Adipocyte (in vitro differentiated cells): ENCODE measurements around the gene ZFHX3.

Experiments used
- DNase-seq: peaks from one replicate; pipeline ENCODE4 v3.0.0-alpha.2; 2015; ENCODE audit warnings: low read depth
- H3K27me3 ChIP-seq: replicated peaks from 2 replicates; pipeline ENCODE4 v1.7.0; 2013; ENCODE audit warnings: mild to moderate bottlenecking, low read length, moderate library complexity; ENCODE audit not compliant: control insufficient read depth, insufficient read depth
- H3K36me3 ChIP-seq: 2 replicates; pipeline ENCODE4 v1.7.0; 2013; ENCODE audit warnings: low read length, mild to moderate bottlenecking, moderate library complexity; ENCODE audit not compliant: control insufficient read depth, insufficient read depth, severe bottlenecking
- H3K4me1 ChIP-seq: 2 replicates; pipeline ENCODE4 v1.7.0; 2013; ENCODE audit warnings: mild to moderate bottlenecking, low read length, moderate library complexity; ENCODE audit not compliant: control insufficient read depth, insufficient read depth
- H3K4me3 ChIP-seq: 2 replicates; pipeline ENCODE4 v1.7.0; 2013; ENCODE audit warnings: mild to moderate bottlenecking, low read length, moderate library complexity
- H3K9ac ChIP-seq: 2 replicates; pipeline ENCODE4 v1.7.0; 2013; ENCODE audit warnings: mild to moderate bottlenecking, low read length, moderate library complexity
- H3K9me3 ChIP-seq: 2 replicates; pipeline ENCODE4 v1.7.0; 2013; ENCODE audit warnings: mild to moderate bottlenecking, low read length, moderate library complexity; ENCODE audit not compliant: control insufficient read depth

The ZFHX3 gene

GRCh38 chr16:72894293-72895151 lies 153.4 kb downstream of the ZFHX3 start:
- Histone ChIP-seq H3K36me3 (peaks cover 3% of the 10 kb centered on the region), H3K9me3 (no peaks in the 10 kb centered on the region), H3K4me3 (no peak overlapping the region), H3K9ac (no peak overlapping the region), H3K27me3 (no peaks in the 10 kb centered on the region), H3K4me1 (peaks cover 18% of the 10 kb centered on the region)
- peak; percentile 70 for DNase-seq

- no peaks in the 10 kb centered on the region for H3K9me3 ChIP-seq
- no peak overlapping the region for H3K4me3 ChIP-seq
- DNase-seq = no peak
- no peaks in the 10 kb centered on the region for H3K27me3 ChIP-seq
- peaks cover 26% of the 10 kb centered on the region for H3K36me3 ChIP-seq
- peaks cover 18% of the 10 kb centered on the region for H3K4me1 ChIP-seq
- no peak overlapping the region for H3K9ac ChIP-seq
These were observed 156.4 kb downstream of the ZFHX3 start for GRCh38 chr16:72891291-72892227.

GRCh38 chr16:72890587-72890986 lies 157.3 kb downstream of the ZFHX3 start:
- DNase-seq = no peak
- Histone ChIP-seq H3K4me3 (no peak overlapping the region), H3K36me3 (peaks cover 36% of the 10 kb centered on the region), H3K9ac (no peak overlapping the region), H3K9me3 (no peaks in the 10 kb centered on the region), H3K4me1 (peaks cover 11% of the 10 kb centered on the region), H3K27me3 (no peaks in the 10 kb centered on the region)

GRCh38 chr16:72889616-72890582 lies 158.0 kb downstream of the ZFHX3 start:
- Histone ChIP-seq H3K4me3 (no peak overlapping the region), H3K4me1 (peaks cover 9% of the 10 kb centered on the region), H3K9me3 (no peaks in the 10 kb centered on the region), H3K27me3 (no peaks in the 10 kb centered on the region), H3K36me3 (peaks cover 39% of the 10 kb centered on the region), H3K9ac (no peak overlapping the region)
- no peak for DNase-seq

GRCh38 chr16:72887537-72887936 lies 160.4 kb downstream of the ZFHX3 start:
- H3K4me1 ChIP-seq = peaks cover 10% of the 10 kb centered on the region
- DNase-seq = no peak
- no peak overlapping the region for H3K4me3 ChIP-seq
- H3K9ac ChIP-seq = no peak overlapping the region
- peaks cover 39% of the 10 kb centered on the region for H3K36me3 ChIP-seq
- H3K27me3 ChIP-seq = no peaks in the 10 kb centered on the region
- no peaks in the 10 kb centered on the region for H3K9me3 ChIP-seq

DNA sequence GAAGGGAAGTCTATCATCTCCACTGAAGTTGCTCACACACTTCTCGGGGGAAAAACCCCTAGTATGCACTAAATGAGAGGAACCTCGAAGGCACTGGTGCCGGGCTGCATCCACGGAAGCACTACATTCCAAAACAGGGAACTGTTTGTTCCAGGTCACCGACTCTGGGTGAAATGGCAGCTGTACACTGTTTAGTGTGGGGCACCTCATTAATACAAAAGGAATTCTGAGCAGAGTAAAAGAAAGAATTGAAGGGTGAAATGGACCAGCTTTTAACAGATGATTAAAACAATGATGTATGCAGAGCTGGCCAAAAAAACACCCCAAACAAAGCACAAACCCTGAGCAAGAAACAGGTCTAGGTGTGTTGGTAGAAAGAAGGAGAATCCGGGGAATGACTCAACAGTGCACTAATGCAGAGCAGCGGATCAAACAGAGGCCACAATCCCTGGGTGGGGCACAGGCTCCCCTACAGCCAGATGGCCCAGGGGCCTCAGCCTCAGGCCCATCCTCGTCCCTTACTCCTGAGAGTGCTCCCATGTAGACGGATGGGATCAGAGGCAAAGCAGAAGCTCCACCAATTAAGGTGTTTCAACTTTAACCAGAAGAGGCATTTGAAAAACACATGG lies 161.5 kb downstream of the ZFHX3 start:
- no peak overlapping the region for H3K9ac ChIP-seq
- peaks cover 39% of the 10 kb centered on the region for H3K36me3 ChIP-seq
- peaks cover 10% of the 10 kb centered on the region for H3K4me1 ChIP-seq
- H3K9me3 ChIP-seq = no peaks in the 10 kb centered on the region
- no peak for DNase-seq
- no peak overlapping the region for H3K4me3 ChIP-seq
- H3K27me3 ChIP-seq = no peaks in the 10 kb centered on the region

DNA sequence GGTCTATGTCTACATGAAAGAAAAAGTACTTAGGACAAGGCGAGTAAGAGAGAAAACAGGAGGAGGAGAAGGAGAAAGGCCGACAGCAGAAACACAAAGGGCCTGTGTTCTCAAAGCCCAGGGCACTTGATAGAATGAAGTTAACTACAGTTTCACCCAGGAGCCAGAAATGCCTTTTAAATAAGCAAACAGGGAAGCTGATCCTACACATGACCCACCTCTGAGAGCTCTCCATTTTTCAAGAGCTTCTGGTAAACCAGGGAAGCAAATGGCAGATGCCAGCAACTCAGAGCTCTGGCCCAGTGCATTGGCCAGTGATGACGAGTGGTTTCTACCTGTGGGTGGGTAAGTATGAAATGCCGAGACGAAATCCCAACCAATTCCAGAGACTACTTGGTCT lies 163.4 kb downstream of the ZFHX3 start:
- no peaks in the 10 kb centered on the region for H3K27me3 ChIP-seq
- no peak for DNase-seq
- no peaks in the 10 kb centered on the region for H3K9me3 ChIP-seq
- peaks cover 10% of the 10 kb centered on the region for H3K4me1 ChIP-seq
- H3K4me3 ChIP-seq = no peak overlapping the region
- H3K9ac ChIP-seq = no peak overlapping the region
- peaks cover 37% of the 10 kb centered on the region for H3K36me3 ChIP-seq

- H3K27me3 ChIP-seq = no peaks in the 10 kb centered on the region
- H3K4me1 ChIP-seq = peaks cover 10% of the 10 kb centered on the region
- peaks cover 31% of the 10 kb centered on the region for H3K36me3 ChIP-seq
- H3K4me3 ChIP-seq = no peak overlapping the region
- H3K9ac ChIP-seq = peak overlapping the region; percentile 13
- peak; percentile 29 for DNase-seq
- H3K9me3 ChIP-seq = no peaks in the 10 kb centered on the region
These were observed 163.9 kb downstream of the ZFHX3 start for GRCh38 chr16:72884037-72884436.

GRCh38 chr16:72879846-72880245 lies 168.1 kb downstream of the ZFHX3 start:
- DNase-seq = no peak
- Histone ChIP-seq H3K4me3 (no peak overlapping the region), H3K9ac (no peak overlapping the region), H3K9me3 (no peaks in the 10 kb centered on the region), H3K4me1 (peaks cover 50% of the 10 kb centered on the region), H3K27me3 (no peaks in the 10 kb centered on the region), H3K36me3 (no peaks in the 10 kb centered on the region)
